NCI-H2196 (cell line): ENCODE data around the gene AUTS2.

Experiments used
- DNase-seq: peaks from one replicate; lab custom pipeline; 2025; ENCODE audit not compliant: unreplicated experiment; lab: John Stamatoyannopoulos, UW

The AUTS2 gene

DNA sequence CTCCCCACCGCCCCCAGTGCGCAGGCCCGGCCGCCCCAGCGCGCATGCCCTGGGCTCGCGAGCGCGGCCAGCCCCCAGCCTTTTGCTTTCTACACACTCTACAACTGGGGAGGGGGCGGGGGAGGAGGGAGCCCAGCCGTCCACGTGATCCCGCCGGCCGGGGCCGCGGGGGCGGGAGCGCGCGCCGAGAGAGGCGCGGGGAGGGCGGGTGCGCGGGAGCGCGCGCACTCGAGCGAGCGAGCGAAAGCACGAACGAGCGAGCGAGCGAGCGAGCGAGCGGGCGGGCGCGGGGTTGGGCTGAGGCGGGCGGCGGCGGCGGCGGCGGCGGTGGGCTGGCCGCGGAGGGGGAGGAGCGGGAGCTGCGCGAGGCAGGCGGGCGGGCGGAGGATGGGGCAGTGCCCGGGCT, at the start of gene AUTS2:
Gene AUTS2 (plus strand): TSS at position 395 of the 406 bp plus-strand sequence. CDS start 1,179 bp downstream, outside the sequence.
- peak; percentile 95 for DNase-seq

DNA sequence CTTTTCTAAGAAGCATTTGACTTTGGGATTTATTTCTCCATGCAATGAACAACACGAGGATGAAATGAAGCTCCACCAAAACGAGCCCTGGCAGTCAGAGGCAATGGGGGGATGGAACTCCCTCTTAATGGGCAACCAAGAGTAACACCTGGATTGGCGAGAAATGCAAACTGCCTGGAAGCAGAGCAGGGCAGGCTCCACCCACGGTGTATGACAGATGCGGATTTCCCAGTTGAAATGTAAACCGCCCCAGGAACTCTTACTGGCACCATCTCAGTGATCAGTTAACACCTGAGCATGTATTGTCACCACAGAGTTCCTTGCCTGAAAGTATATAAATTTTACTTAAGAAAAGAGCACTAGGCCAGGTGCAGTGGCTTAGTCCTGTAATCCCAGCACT, 47.3 kb upstream of the AUTS2 start:
- DNase-seq: no peak

DNA sequence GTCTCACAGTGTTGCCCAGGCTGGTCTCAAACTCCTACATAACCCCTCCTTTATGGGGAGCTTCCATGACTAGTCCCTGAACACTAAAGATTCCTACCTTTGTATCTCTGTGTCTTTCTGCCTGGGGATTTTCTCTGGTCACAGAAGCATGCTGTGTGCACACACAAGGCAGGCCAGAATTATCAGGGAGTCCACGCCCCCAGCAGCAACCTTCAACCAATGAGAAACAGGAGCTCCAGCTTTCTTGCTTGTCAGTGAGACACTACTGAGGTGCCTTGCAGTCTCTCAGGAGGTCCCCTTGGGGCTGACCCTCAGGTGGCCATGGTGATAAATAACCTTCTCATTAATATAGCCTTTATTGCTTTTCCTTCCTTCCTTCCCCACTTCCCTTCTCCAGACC, 45.1 kb upstream of the AUTS2 start:
- DNase-seq: no peak

- no peak for DNase-seq
Observed at GRCh38 chr7:69561266-69561960, 36.9 kb upstream of the AUTS2 start.

DNA sequence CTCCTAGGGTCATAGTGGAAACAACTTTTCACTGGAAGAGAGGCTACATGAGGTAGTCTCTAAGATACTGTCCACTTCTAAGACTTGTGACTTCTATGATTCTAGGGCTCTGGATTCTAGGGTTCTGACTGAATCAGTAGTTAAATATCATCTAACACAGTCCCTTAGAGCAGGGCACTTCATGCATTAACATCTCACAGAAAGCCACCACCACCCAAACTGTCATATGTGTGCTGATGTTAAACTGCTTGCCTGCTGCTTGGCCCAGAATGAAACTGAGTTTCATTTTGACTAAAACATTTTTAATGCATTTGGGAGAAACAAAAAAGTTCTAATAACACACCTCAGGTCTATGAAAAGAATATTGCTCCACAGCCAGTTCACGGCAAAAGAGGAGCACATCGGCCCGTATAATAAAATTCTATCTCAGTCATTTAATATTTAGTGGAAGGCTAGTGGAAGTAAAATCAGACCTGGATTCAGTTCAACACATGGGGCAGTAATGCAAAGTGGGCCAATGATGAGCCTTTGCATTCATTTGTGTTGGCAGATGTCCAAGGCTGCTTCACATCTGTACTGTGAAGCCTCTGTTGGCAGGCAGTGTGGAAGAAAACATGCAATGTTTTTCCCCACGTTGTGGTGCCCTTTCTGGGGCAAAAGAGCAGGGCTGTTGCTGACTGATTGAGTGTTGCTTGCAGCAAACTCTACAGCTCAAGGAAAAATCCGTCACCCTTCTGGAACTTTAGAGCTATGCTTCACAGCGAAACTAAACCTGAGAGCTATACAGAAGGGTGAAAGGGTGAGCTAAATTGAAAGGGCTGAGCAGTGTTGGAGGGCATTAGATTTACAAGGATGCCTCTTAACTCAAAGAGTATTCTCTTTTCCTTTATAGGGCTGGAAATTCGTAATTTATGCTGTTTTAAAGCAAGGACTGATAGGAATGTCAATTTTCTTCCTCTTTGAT, 33.5 kb upstream of the AUTS2 start:
- DNase-seq: peak; percentile 74

GRCh38 chr7:69567800-69568199, 30.5 kb upstream of the AUTS2 start:
- no peak for DNase-seq

DNA sequence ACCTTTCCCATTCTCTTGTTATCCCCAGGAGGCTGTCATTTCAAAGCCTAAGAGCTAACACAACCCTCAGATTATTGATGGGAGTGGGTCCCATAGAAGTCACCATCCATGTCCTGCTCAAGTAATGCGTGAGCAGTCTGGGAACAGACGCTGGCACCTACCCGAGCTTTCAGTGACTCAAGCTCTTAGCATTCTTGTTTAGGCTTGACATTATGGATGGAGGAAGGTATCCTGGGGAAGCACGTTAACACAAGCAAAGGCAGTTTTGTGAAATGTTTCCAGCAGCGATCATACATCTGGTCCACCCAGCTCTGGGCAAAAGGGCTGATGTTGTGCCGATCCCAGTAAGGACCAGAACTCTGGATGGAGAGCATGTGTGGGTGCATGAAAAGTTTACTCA, 30.0 kb upstream of the AUTS2 start:
- no peak for DNase-seq

DNA sequence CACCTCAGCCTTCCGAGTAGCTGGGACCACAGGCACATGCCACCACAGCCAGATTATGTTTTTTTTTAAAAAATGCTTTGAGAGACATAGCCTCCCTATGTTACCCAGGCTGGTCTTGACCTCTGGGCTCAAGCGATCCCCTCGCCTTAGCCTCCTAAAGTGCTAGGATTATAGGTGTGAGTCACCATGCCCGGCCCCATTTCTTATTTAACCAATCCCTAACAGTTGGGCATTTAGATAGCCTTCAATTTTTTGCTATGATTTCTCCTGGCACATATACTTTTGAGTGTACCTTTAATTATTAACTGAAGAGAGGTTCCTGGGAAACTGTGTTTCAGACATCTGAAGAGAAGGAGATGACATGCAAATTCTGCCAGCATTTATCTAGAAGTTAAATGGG, 22.6 kb upstream of the AUTS2 start:
- no peak for DNase-seq

DNA sequence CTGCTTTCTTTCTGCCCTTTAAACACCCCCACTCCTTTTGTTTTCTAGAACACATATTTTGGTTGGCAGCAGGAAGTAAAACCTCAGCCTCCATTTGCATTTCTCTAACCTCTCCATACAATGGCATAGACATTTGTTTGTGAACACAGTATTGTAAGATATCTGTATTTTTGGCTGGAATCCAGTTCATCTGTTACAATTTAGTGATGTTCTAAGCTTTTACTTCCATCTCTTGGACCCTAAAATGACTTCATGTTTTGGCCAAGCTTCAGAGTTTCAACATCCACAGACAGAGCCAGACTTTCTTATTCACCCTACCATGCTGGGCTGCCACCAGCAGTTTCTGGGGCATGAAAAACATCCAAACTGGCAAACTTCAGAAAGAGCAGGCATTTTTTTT, 21.1 kb upstream of the AUTS2 start:
- DNase-seq: no peak

GRCh38 chr7:69585169-69585568, 13.1 kb upstream of the AUTS2 start:
- DNase-seq: no peak

- no peak for DNase-seq
Observed at GRCh38 chr7:69586321-69586720, 12.0 kb upstream of the AUTS2 start.

DNA sequence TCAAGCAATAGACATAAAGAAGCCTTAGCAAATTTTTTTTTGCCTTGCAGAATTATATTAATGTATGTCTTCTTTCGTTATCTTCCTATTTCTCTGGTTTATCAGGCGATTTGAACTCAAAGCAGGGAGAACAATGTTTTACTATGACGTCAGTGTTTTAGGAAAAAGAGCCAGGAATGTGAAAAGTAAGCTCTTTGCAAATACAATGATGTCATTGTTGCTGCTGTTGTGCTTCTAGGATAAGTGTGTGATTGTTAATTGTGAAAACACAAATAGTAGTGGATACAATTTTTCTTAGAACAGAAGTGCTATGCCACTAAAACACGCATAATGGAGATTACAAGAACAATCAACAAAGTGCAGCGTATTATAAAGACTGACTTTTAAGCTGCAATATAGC, 9.5 kb upstream of the AUTS2 start:
- DNase-seq: no peak

DNA sequence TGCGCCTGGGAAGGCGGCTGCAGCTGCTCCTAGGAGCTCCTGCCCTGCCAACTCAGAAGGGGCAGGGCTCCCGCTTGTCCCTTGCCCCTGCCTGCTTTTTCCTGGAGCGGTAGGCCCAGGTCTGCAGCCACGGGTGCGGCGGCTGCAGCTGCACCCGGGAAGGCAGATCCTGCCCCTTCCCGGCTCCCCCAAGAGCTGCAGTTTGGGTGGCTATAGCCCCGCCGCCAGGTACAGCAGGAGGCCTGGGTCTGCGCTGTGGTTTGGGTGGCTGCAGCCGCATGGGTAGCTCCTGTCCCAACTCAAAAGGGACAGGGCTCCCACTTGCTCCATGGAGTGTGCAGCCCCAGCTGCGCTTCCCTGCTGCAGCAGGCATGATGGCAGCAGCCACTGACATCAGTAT, 6.5 kb upstream of the AUTS2 start:
- no peak for DNase-seq

- no peak for DNase-seq
Observed at GRCh38 chr7:69593511-69593910, 4.8 kb upstream of the AUTS2 start.

DNA sequence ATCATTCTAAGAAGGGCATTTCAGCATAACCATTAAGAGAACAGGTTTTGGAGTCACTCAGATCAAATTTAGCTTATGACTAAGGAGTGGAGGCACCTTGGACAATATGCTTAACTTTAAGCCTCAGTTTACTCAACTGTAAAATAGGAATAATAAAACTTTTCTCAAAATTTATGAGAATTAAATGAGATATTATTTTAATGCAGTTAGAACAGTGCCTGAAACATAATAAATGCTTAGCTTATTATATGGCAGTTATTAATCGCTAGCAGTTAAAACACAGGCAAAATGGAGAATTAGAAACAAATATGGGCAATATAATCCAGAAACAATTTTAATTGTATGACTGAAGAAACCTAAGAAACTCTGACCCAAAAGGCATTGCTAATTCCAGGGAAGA, 2.9 kb upstream of the AUTS2 start:
- no peak for DNase-seq

- no peak for DNase-seq
Observed at GRCh38 chr7:69596056-69596455, 2.2 kb upstream of the AUTS2 start.

DNA sequence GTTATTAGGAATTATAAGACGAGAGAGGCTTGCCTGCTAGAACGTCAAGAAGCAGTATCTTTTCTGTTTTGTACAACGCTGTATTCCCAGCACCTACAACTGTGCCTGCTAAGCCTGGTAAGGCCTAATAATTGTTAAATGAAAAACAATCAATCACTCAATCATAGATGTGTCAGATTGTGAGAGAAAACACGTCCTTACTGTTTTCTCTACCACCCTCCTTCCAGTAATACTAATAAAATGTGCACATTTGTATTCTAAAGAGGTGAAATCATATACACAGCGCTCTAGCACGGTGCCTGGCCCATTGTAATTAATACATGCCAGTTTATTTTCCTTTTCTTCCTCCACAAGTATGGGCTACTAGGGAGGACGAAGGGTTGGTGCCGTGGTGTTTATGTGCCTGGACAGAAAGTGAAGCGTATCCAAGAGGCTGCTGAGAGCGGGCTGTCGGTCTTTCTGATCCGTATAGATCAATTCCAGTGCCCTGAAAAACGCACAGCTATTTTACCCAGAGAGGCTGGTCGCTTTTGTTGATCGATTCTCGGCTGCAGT, 1.5 kb upstream of the AUTS2 start:
- DNase-seq: no peak

GRCh38 chr7:69597278-69598076, 798 bp upstream of the AUTS2 start:
- no peak for DNase-seq

DNA sequence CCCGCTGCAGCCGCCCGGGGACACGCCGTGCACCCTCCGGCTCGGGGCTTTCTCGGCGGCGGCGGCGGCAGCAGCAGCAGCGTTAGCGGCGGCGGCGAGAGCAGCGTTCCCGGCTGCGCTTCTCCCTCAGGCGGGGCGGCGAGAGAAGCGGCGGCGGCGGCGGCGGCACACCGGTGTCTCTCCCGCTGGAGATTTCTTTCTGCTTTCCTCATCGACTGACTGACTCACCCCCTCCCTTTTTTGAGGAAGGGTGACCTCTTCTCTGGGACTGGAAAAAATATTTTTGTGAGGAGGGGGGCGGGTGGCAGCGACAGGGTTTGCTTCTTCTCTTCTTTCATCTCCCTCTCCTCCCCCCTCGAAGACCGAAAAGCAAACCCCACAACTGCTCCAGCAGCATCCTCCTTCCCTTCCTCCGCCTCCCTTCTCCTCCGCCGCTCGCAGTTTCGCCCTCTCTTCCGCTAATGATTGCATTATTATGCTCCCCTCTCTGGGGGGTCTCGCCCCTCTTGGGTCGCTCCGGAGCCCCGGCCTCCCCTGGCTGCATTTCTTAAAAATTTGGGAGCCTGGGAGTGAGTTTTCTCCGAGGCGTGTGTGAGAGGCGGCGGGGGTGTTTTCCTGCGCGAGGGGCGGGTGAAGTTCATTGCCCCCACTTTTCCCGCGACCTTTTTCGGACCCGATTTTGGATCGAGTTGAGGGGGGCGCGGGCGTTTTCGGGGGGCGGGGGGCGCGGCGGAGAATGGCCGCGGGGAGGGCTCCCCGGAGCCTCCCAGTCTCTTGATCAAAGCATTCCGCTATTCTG, 411 bp downstream of the AUTS2 start:
- no peak for DNase-seq

- no peak for DNase-seq
Observed at GRCh38 chr7:69599286-69599954, 1.1 kb downstream of the AUTS2 start.
